ENCODE results near the gene ATL2. TPM values are rescaled to one million over a fixed set of nuclear protein-coding genes. Genes with fewer than 3 reads are reported as not detected.
A peak's percentile ranks its signal among the peaks of the same experiment; 100 is the strongest.

ATL2 gene
- total RNA-seq, 1 donor from 2014 or later, result 156 TPM

DNA sequence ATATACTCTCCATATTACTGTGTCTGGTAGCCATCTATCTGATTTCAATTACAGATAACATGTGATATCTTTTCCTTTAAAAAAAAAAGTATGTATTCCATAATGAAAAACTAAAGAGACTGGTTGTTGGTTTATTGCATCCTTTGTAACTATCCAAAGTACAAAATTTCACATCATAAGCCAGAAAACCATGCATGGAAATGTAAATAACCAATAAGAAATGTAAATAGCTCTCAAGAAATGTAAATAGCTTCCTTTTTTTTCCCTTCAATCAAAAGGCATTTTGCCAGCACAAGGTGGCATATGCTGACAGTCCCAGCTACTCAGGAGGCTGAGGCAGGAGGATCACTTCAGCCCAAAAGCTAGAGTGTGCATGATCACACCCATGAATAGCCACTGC lies 59.3 kb downstream of the ATL2 start:
- DNase-seq (ENCODE audit: extremely low spot score in 2 of 2), result no peak
- intact Hi-C loops (cut with DNase I), result no loop called here
- Histone ChIP-seq H3K36me3 (peaks cover 0 to 26% of the 10 kb centered on the region in 2 donors), H3K27ac (no peak overlapping the region), H3K27me3 (no peaks in the 10 kb centered on the region), H3K4me1 (no peaks in the 10 kb centered on the region), H3K4me3 (no peak overlapping the region), H3K9me3 (no peaks in the 10 kb centered on the region)
- no peak for TF ChIP-seq POLR2A (IDR thresholded peaks at IDR 0.05)
- TF ChIP-seq POLR2AphosphoS5 (IDR thresholded peaks at IDR 0.05; ENCODE audit: insufficient read depth in 1 of 2, low read depth in 1 of 2), result no peak
- TF ChIP-seq, protein P1, sequence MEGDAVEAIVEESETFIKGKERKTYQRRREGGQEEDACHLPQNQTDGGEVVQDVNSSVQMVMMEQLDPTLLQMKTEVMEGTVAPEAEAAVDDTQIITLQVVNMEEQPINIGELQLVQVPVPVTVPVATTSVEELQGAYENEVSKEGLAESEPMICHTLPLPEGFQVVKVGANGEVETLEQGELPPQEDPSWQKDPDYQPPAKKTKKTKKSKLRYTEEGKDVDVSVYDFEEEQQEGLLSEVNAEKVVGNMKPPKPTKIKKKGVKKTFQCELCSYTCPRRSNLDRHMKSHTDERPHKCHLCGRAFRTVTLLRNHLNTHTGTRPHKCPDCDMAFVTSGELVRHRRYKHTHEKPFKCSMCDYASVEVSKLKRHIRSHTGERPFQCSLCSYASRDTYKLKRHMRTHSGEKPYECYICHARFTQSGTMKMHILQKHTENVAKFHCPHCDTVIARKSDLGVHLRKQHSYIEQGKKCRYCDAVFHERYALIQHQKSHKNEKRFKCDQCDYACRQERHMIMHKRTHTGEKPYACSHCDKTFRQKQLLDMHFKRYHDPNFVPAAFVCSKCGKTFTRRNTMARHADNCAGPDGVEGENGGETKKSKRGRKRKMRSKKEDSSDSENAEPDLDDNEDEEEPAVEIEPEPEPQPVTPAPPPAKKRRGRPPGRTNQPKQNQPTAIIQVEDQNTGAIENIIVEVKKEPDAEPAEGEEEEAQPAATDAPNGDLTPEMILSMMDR (IDR thresholded peaks at IDR 0.05), result no peak

DNA sequence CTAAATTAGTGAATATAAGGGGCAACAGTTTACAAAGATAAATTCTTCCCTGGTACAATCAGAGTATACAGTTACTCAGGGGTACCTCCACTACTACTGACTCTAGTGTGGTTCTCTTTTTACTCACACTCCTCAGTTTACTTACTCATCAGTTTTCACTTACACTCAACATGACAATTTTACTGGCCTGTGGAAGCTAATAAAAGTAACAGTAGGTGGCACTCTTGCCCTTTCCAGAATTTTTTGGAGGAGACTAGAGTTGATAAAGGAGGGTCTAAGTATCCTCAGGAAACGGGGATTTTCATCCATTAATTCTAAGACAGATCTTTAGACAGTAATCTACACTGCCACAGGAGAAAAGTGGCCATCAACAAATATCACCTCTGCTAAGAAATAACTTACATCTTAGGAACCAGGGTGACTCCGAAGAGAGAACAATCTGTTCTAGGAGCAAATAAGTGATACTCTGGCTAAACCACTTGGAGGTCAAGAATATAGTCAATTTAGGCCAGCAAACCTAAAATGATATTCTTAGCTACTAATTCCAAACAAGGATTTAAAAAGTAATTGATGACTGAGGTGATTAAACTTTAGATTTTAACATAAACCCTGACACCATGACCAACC lies 61.3 kb downstream of the ATL2 start:
- TF ChIP-seq POLR2AphosphoS5 (IDR thresholded peaks at IDR 0.05; ENCODE audit: insufficient read depth in 1 of 2, low read depth in 1 of 2) (no peak), POLR2A (IDR thresholded peaks at IDR 0.05) (no peak)
- TF ChIP-seq, protein P1 (IDR thresholded peaks at IDR 0.05), result peak in 1 of 3 experiments; percentile 57
- intact Hi-C loops (cut with DNase I), result no loop called here

DNA sequence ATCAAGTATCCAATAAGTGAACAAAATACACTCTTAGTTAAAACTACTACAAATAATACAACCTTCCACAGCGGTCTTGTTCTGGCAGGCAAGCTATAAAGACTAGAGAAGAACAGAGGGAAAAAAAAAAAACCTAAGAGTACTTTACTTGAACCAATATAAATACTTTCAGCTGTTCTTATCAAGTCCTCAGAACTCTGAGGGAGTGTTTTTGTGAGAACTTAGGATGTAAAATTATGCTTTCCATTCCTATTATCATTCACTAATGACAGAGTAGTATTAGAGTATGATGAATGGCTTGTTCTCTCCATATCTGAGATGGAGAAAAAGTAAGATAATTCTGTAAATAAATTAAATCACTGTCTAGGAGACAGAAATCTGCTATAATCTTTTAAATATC lies 68.3 kb downstream of the ATL2 start:
- no peak overlapping the region for H3K27ac ChIP-seq
- H3K36me3 ChIP-seq, result peaks cover 0 to 43% of the 10 kb centered on the region in 2 donors
- no peak for DNase-seq (ENCODE audit: extremely low spot score in 2 of 2)
- H3K9me3 ChIP-seq, result no peaks in the 10 kb centered on the region
- no peak for TF ChIP-seq POLR2A (IDR thresholded peaks at IDR 0.05)
- TF ChIP-seq POLR2AphosphoS5 (IDR thresholded peaks at IDR 0.05; ENCODE audit: insufficient read depth in 1 of 2, low read depth in 1 of 2), result no peak
- TF ChIP-seq, protein P1 (IDR thresholded peaks at IDR 0.05), result no peak
- intact Hi-C loops (cut with DNase I), result loop anchor here (10.0 kb wide), 1 partner anchor 416 kb away; no protein-coding TSS in a partner anchor
- no peaks in the 10 kb centered on the region for H3K4me1 ChIP-seq
- no peak overlapping the region for H3K4me3 ChIP-seq
- H3K27me3 ChIP-seq, result no peaks in the 10 kb centered on the region

More for the DNA sequence above, 61.3 kb downstream of the ATL2 start:
- no peak for DNase-seq (ENCODE audit: extremely low spot score in 2 of 2)
- Histone ChIP-seq H3K27me3 (no peaks in the 10 kb centered on the region), H3K4me1 (no peaks in the 10 kb centered on the region), H3K4me3 (no peak overlapping the region), H3K27ac (no peak overlapping the region), H3K9me3 (no peaks in the 10 kb centered on the region), H3K36me3 (peaks cover 0 to 45% of the 10 kb centered on the region in 2 donors)

DNA sequence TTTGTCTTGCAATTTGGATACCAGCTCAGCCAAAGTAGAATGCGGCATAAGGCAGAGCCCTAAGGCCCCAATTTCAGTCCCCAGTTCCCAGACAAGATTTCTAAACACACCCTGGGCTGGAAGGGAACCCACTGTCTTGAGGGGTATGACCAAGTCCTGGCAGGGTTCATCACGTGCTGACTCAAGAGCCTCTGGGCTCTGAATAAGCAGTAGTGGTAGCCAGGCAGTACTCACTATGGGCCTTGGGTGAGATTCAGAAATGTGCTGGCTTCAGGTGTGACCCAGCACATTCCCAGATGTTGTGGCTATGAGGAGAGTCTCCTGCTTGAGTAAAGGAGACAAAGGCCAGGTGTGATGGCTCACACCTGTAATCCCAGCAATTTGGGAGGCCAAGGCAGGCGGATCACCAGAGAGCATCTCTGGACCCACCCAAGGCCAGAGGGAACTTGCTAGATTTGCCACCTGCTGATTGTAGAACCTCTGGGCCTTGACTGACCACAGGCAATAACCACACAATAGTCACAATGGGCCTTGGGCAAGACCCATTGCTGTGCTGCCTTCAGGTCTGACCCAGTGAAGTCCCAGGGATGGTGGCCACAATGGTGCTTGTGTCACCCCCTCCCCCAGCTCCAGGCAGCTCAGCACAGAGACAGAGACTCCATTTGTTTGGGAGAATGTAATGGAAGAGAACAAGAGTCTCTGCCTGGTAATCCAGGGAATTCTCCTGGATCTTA lies 74.9 kb downstream of the ATL2 start:
- H3K27me3 ChIP-seq, result no peaks in the 10 kb centered on the region
- intact Hi-C loops (cut with DNase I), result loop anchor here (10.0 kb wide), 1 partner anchor 423 kb away; no protein-coding TSS in a partner anchor
- peaks cover 0 to 39% of the 10 kb centered on the region in 2 donors for H3K36me3 ChIP-seq
- H3K27ac ChIP-seq, result no peak overlapping the region
- no peak for TF ChIP-seq POLR2AphosphoS5 (IDR thresholded peaks at IDR 0.05; ENCODE audit: insufficient read depth in 1 of 2, low read depth in 1 of 2)
- no peaks in the 10 kb centered on the region for H3K9me3 ChIP-seq
- H3K4me1 ChIP-seq, result no peaks in the 10 kb centered on the region
- DNase-seq (ENCODE audit: extremely low spot score in 2 of 2), result no peak
- no peak overlapping the region for H3K4me3 ChIP-seq

GRCh38 chr2:38301340-38301968 lies 75.6 kb downstream of the ATL2 start:
- peaks cover 0 to 46% of the 10 kb centered on the region in 2 donors for H3K36me3 ChIP-seq

More at GRCh38 chr2:38301340-38301968, 75.6 kb downstream of the ATL2 start:
- Histone ChIP-seq H3K4me3 (no peak overlapping the region), H3K9me3 (no peaks in the 10 kb centered on the region), H3K4me1 (no peaks in the 10 kb centered on the region), H3K27ac (no peak overlapping the region), H3K27me3 (no peaks in the 10 kb centered on the region)
- intact Hi-C loops (cut with DNase I), result loop anchor here (10.0 kb wide), 1 partner anchor 423 kb away; no protein-coding TSS in a partner anchor
- DNase-seq (ENCODE audit: extremely low spot score in 2 of 2), result no peak
- TF ChIP-seq POLR2A (IDR thresholded peaks at IDR 0.05) (no peak), POLR2AphosphoS5 (IDR thresholded peaks at IDR 0.05; ENCODE audit: insufficient read depth in 1 of 2, low read depth in 1 of 2) (no peak)
- TF ChIP-seq, protein P1 (IDR thresholded peaks at IDR 0.05), result no peak
